H1 (cell line): Measurements from ENCODE around the gene TEKT3. TPM values are rescaled to one million over a fixed set of nuclear protein-coding genes. Genes with fewer than 3 reads are reported as not detected.

Source experiments
- BCL11A ChIP-seq, 2 experiments: IDR thresholded peaks; one replicate each; pipeline ENCODE4 v1.6.1; 2011; ENCODE audit warnings: low read depth in 2 of 2, low read length in 2 of 2, mild to moderate bottlenecking in 2 of 2
- CEBPB ChIP-seq: IDR thresholded peaks from 2 replicates; pipeline ENCODE4 v1.6.1; 2012; ENCODE audit warnings: low read depth, low read length
- GABPA ChIP-seq: IDR thresholded peaks from 2 replicates; pipeline ENCODE4 v1.6.1; 2011; ENCODE audit warnings: mild to moderate bottlenecking, low read length, moderate library complexity, borderline replicate concordance; ENCODE audit not compliant: insufficient read depth
- polyA plus RNA-seq, 7 experiments: library from polyadenylated mRNA; depleted of rRNA in 3 of 7; stranded (reverse) in 5 of 7; unstranded in 2 of 7; fragments of >200 nt in 5 of 7; fragments of 200-250 nt in 2 of 7; gene quantifications; 1 replicate in 5 of 7; 2 replicates in 1 of 7; 4 replicates in 1 of 7; pipeline versions ENCODE4 v1.2.1 to v1.2.3, GENCODE V29; 2011 to 2013; ENCODE audit warnings: missing spikeins in 2 of 7, mixed read lengths in 2 of 7
- total RNA-seq: library from RNA; stranded (reverse); fragmentation: NEBNext Ultra II Directional; extraction: Animal tissue kit (Norgen Biotek cat#: 25700); gene quantifications from 2 replicates; pipeline ENCODE4 v1.2.1, GENCODE V29; 2021
- TF ChIP-seq, protein P1 (sequence below): IDR thresholded peaks from 2 replicates; pipeline ENCODE4 v1.6.1; 2012; ENCODE audit warnings: low read length, inconsistent platforms

Gene TEKT3
- total and polyA plus RNA-seq, 2 of the 8 experiments (the other 6 are each of a cell fraction or from before 2014, with no cell fraction given) = 2.2 to 2.9 TPM

DNA sequence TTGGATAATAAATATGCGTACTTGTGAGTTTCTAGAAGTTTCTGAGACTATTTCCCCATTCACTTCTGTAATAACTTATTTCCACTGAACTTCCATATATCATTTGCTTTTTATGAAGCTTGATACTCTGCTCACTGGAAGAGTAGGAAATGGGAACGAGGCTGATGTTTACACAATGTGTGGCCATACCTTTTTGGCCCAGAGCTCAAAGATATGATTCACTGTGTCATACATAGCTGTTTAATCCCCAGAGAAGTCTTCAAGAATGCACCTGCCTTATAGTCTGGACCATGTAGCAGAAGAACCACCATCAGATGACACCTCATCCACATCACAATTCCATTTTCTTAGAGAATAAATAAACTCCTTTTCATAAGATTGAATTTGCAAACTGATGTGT is 40.3 kb upstream of the TEKT3 start (continued):
- TF ChIP-seq, protein P1, sequence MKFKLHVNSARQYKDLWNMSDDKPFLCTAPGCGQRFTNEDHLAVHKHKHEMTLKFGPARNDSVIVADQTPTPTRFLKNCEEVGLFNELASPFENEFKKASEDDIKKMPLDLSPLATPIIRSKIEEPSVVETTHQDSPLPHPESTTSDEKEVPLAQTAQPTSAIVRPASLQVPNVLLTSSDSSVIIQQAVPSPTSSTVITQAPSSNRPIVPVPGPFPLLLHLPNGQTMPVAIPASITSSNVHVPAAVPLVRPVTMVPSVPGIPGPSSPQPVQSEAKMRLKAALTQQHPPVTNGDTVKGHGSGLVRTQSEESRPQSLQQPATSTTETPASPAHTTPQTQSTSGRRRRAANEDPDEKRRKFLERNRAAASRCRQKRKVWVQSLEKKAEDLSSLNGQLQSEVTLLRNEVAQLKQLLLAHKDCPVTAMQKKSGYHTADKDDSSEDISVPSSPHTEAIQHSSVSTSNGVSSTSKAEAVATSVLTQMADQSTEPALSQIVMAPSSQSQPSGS = no peak
- TF ChIP-seq GABPA = no peak
- no peak for TF ChIP-seq CEBPB
- no peak for TF ChIP-seq BCL11A (IDR thresholded peaks at IDR 0.05; ENCODE audit: low read depth in 2 of 2, low read length in 2 of 2)
